ENCODE measurements around the gene MUL1.

Gene MUL1

DNA sequence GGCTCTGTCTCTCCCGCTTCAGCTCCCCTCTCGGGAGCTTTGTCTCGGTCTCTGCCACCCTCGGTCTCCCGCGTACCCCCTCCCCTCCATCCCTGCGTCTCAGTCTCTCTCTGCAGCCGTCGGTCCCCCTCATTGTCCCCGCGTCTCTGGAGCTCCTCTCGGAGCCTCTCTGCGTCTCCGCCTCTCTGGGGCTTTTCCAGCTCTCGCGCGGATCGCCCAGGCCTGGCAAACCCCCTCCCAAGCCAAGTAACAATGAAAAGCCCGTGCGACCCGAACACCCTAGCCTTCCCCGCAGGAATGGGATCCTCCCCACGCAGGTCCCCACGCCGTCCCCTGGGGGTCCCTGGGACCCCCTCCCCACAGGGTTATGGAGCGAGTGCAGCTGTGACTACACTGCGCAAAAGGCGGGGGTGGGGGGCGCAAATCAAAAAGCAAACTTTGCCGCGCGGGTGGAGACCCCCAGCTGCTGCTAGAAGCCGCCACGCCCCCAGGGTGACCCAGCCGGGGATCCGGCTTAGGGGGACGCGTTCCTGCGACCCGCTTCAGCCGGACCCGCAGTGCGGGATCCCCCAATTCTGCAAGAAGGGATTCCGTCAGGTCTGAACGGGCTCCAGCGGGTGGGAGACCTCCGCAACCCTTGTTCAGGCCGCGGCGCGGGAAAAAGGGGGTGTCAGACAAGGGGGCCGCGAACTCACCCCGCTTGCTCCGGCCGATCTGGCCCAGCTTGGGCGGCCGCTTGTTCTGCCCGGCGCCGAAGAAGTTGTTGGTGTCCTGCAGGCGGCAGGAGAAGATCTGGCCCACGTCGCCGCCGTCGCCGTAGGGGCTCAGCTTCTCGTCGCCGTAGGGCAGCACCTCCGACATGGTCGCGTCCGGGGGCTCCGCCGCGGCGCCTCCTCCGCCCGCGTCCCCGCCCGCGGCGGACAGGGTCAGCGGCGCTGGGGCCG is 23.2 kb downstream of the MUL1 start:
- DNase-seq = no peak

DNA sequence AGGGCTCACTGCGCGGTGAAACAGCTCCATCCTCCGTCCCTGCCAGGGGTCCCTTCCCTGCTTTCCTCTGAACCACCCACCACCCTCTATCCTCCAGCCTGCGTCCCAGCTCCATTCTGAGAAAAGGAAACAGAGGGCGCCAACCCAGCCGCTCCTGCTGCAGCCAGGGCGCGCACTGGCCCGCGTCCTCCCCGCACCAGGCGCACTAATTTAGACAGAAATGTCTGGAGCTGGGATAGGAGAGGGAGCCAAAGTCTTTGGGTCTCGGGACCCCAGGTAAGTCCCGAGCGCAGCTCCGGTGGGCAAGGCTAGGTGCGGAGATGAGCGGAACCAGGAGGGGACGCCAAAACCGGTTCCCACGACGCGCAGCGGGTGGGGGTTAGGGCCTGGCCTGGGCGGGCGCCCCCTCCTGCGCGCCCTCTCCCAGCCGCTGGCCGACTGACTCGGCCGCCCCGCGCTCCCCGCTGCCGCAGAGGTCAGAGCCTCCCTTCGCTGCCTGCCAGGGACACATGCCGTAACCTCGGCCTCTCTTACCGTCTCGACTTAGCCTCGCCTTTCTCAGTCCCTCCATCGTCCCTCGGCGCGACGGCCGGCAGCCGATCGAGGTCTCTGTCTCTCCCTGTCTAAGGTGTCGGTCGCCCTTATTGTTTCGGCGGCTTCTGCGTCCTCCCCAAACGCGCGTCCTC is 24.0 kb downstream of the MUL1 start:
- DNase-seq = no peak

DNA sequence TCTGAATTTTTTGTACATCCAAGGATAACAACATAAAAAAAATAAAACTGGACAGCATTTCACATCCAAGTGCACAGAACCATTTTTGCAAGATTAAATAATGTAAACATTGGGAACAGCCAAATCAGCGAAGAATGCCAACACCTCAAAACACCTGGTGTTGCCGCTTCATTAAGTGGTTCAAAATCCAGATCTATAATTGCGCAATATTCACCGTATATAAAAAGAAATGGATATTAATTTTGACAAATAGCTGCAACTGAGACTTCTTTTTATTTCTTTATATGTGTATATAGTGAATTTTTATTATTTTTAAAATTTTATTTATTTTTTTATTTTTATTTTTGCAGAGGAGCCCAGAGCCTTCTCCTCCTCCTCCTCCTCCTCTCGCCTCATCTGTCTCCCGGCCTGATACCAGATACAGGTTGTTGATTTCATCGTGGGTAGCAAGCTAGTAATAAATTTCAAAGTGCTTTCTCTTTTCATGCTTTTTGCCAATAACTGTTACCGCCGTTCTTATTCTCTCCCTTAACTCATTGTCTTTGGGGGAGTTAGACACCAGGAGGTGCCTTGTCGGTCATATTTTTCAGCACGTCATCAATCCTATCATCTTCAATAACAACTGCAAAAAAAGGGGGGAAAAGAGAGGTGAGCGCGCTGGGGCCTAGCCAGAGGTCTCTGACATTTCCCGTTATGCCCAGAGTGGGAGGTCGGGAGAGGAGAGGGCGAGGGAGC is 24.7 kb downstream of the MUL1 start:
- no peak for DNase-seq

DNA sequence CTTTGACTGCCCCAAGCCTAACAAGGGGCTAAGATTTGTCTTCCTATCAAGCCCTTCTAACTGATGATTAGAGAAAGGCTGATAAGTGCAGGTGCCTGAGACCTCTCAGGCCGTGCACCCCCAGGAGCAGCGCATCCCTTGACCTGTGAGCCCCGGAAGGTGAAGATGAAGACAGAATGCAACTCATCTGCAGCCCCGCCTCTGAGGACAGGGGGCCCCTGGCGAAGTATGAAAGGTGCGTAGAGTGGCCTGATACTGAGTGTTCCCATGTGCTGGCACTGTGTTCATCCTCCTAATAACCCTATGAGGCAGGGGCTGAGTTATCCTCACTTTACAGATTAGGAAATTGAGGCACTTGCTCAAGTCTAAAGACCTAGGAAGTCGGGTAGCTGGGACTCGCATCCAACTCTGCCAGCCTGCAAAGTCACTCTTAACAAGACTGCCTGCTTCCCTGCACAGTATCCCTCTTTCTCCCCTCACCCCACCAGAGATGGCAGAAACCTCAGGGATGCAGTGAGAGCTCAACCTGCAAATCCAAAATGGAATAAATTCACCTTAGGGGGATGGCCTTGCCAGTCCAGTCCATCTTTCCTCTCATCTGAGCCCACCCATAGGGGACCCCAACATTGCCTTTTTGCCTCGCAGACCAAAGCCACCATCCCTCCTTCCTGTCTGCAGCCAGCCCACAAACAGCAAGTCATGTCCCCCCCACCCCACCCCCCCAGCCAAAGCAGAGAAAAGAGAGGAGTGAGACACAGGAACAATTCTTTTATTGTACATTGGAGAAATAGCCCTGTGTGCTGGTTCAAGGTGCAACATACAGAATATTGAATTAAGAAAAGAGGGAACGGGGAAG is 26.1 kb downstream of the MUL1 start:
- DNase-seq = no peak

DNA sequence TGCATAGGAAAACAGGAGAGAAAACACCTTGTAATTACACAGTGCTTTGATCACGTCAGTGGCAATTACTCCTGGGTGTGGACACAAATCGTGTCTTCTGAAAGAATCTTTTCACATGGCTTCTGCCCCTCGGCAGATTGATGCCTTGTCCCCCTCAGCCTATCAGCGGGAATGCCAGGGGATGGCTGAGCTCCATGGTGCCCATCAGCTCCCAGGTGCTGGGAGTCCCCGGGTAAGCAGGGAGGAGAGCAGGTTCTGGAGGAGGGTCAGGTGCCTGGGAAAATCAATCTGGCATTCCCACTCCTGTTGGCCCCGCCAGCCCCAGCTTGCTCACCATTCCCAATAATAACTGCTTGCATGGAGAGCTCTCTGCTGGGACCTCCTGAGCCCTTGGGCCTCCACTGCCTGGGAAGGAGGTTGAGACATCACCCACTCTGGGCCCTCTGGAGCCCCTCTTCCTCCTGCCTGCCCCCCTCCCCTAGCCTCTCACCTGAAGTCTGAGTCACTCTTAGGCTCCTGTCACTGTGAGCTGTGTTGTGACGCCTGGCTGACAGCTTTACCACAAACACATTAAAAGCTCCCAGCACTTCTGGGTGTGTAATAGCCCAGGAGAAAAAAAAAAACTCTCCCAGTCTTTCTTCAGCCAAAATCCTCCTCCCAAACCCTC is 26.9 kb downstream of the MUL1 start:
- DNase-seq = no peak

DNA sequence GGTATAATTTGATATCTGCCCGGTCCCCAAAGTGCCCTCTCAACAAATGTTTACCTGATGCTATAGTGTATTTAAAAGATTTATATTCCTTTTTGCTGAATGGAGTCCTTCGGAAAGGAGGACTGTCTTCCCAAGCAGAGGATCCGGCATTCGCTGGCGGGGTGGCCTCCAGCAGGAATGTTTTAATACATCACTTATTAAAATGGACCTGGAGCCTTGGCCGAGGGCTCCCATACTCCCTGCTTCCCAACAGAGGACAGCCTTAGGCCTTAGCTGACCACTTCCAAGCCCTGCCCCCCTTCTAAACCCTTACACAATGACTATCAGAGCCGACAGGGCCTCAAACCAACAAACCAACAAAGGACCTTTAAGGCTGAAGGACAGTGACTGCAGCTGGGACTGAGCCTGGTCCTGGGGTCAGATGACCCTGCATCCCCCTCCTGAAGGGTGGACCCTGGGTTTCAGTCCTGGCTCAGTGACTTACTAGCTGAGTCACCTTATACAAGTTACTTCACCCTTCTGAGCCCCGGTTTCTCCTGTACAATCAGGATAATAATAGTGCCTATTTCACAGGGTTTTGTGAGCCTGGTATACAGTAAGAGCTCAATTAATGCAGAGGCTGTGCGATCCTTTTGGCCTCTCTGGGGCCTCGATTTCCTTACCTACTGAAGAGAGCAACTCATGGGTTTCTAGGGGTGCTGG is 27.6 kb downstream of the MUL1 start:
- DNase-seq = no peak

DNA sequence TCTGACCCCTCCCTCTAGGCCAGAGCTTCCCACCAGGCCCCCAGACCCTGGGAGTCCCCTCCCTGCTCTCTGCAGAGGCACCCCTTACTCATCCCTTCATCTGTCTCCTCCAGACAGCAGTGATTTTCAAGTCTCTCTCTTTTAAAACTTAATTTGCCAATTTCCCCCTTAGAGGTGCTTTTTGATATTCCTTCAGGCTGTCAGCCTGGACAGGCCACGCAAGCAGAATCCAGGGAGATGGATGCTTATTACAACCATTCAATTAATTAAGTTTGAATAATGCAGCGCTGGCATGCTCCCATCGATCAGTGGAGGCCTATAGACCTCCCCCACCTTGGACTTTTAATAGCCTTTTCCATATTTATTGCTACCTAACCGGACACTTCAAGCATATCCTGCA is 28.1 kb downstream of the MUL1 start:
- DNase-seq = no peak

DNA sequence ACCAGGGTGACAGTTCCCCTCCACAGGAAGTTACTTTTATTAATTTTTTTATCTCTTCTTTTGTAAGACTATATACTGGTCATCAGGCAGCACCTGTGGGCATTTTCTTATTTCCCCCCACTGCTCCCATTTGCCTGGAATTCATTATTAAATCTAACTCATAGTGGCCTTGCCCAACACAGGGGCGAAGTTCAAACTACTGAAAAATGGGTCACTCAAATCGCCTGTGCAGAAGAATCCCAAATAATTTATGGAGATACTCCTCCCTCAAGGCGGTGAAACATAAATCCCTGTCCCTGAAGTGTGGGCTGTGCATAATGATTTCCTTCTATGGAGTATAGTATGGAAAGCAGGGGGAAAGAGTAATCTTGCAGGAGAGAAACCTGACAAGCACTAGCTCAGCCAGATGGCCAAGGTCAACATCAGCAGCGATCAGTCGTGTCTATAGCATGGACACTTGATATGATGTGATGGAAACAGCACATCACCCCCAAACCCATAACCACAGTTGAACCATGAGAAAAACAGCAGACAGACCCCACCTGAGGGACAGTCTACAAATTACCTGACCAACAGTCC is 29.8 kb downstream of the MUL1 start:
- no peak for DNase-seq

DNA sequence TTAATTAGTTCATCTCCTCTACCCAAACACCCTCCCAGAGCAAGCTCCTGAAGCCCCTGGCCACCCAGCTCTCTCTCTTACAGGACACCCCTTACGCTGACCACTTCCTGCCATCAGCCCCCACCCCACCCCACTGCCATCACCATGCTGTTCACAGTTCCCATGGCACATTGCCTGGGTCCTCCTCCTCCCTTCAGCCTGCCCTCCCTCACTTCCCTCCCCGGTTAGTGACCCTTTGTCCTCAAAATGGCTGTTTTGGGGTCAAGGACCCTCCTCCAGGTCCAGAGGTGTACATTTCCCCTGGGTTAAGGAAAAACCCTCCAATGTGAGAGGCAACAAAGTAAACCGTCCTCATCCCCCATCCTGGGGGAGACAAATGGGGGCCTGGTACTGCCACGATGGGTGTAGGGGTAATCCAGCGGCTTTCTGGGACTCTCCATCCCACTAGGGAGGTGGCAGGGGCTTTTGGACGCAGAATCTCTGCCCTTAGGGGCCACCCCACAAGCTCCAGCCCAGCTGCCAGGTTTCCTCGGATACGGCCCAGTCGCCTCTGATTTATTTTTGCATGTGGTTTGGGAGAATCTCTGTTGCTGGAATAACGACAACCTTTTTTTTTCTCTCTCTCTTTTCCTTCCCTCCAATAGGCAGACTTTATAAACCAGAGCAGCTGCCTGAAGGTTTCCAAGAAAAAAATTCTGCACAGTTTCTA is 30.4 kb downstream of the MUL1 start:
- DNase-seq = no peak

DNA sequence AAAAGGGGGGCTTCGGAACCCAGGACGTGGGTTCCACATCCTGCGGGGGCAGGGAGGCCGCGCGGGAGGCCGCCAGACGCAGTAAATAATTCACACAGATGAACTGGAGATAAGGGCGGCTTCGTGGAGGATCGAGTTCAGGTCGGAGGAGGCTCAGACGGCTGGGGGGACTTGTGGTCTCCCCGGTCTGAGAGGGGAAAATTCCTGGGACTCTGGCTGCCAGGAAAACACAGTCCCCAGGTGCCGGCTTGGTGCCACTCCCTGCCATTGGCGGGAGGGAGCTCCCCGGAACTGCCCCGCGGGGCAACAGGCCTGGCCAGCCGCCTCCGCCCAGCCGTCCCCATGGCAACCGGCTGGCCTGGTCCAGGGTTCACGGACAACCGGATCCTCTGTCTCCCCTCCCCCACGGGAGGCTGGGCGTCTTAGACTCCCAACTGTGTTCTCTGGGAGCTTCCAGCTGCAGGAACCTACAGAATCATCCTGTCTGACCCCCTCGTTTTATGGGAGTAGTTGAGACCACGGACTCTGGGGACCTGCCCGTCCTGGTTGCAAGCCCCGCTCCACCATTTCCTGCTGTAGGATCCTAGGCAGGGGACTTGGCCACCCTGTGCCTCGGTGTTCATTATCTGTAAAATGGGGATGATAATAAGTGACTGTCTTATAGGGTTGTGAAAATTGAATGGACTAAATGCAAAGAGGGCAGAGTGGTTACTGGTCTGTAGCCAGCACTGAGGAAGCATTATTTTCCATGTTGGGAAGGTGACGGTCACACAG is 31.5 kb downstream of the MUL1 start:
- DNase-seq = no peak

DNA sequence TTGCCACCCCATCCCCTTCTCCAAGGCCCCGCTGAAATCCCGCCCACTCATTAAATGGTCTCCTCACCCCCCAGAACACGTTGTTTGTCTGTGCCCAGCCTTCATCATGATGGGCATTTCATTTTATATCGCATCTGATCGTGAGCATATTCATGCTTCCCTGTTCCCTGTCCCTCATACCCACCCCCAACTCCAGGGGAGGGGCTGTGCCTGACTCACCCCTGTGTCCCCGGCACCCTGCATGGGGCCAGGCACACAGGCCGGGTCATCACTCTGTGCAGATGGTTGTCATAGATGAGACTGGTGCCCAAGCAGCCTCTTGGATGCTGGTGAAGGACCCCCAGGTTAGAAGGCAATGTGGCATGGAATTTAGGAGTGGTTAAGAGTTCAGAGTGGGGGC is 33.0 kb downstream of the MUL1 start:
- no peak for DNase-seq

DNA sequence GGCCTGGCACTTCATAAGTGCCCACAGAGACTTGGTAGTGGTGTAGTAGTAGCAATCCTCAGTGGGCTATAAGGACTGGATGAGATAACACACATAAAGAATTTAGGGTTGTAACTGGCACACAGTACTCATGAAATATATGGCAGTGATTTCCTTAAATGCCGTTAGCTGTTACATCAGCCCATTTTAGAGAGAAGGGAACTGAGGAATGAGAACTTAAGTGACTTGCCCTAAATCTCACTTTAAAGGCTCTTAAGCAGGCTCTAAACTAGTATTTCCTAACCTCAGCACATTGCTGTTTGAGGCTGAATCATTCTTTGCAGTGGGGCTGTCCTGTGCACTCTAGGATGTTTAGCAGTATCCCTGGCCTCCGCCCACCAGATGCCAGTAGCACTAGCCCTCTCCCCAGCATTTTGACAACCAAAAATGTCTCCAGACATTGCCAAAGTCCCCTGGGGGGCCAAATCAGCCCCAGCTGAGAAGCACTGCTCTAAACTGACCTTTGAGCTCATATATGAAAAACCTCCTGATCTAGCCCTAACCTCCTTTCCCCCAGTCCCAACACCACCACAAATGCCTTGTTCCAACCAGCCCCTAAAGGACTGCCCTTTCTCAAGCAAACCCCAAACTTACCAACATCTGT is 33.5 kb downstream of the MUL1 start:
- no peak for DNase-seq

DNA sequence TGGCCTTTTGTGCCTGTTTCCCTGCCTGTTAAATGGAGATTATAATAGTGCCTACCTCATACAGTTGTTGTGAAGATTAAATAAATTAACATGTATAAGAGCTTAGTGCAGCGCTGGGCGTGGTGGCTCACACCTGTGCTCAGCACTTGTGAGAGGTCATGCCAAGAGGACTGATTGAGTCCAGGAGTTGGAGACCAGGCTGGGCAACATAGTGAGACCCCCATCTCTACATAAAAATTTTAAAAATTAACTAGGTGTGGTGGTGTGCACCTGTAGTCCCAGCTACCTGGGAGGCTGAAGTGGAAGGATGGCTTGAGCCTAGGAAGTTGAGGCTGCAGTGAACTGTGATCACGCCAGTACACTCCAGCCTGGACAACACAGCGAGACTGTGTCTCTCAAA is 34.1 kb downstream of the MUL1 start:
- no peak for DNase-seq

DNA sequence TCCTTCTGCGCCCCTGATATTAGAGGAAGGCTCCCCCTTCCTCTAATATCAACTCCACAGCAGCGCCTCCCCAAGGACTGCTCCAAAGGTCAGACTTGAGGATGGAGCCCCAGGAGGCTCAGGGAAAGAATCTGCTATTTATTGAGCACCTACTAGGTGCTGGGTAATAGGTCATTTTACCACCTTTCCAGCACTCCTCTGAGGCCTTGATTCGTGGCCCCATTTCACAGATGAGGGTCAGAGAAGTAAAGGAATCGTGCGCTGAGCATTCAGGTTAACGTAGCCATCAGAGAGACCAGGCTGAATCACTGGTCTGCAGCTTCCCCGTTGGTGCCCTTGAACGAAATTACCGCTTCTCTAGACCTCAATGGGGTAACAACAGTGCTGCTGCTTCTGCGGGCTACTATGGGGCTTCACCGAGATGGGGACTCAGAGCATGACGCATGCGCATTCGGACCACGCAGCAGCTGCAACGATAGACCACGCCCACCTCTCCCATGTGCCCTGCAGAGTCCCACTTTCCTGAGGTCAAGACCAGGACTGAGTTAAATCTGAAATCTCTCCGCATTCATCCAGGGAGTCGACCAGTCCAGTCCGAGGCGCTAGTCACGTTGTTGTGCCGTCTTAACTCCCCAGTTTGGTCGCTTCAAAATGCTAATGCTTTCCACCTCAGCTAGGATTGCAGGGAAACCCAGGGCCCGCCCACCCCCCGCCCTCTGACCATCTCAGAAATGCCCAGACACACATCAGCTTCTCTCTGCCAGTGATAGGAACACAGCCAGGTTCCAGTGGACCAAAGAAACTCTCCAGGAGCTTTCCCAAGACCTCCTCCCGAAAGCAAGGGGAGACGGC is 34.9 kb downstream of the MUL1 start:
- DNase-seq = no peak

DNA sequence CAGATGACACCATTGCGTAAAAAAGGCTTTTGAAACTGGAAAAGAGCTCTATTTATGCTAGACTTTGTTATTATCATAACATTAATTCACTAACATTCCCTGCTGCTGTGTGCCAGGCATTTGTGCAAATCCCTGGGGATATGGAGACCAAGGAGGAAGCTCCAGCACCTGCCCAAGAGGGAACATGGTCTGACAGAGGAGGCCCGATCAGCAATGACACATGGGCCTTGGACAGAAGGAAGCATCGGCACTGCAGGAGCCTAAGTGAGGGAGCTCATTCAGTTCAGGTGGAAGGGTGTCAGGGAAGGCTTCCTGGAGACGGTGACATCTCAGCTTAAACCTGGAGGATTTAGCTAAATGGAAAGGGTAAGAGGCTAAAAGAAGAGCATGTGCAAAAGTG is 35.8 kb downstream of the MUL1 start:
- DNase-seq = no peak

DNA sequence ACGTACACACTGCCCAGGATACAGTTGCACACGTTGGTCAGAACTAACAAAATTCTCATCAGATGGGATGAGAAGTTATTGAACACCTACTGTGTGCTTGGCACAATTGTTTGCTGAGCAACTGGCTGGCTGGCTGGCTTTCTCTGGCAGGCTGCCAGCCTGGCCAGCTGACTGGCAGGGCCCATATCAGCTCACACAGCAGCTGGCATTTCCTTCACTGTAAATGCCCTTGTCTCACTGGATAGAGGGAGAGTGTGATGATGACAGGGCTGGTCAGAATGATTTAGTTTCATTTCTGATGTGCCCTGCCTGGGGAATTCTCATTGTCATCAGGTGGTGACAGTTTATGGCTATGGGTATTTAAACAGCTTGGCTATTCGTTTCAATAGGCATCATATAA is 37.8 kb downstream of the MUL1 start:
- peak; percentile 29 for DNase-seq

DNA sequence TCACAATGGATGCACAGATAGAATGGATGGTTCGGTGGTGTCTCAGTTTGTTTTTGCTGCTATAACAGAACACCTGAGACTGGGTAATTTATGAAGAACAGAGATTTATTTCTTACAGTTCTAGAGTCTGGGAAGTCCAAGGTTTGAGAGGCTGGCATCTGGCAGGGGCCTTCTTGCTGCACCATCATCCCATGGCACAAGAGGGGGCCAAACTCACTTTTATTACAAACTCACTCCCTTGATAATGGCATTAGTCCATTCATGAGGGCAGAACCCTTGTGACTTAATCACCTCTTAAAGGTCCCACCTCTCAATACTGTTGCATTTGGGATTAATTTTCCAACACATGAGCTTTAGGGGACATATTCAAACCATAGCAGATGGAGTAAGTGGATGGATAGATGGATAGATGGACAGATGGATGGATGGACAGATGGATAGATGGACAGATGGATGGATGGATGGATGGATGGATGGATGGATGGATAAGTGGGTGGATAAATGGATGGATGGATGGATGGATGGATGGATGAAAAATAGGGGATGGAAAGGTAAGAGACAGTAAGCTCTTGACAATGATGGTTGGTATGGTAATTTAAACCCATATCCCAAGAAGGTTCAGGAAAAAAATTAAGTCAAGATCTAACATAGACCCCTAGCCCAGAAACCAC is 38.4 kb downstream of the MUL1 start:
- DNase-seq = no peak

DNA sequence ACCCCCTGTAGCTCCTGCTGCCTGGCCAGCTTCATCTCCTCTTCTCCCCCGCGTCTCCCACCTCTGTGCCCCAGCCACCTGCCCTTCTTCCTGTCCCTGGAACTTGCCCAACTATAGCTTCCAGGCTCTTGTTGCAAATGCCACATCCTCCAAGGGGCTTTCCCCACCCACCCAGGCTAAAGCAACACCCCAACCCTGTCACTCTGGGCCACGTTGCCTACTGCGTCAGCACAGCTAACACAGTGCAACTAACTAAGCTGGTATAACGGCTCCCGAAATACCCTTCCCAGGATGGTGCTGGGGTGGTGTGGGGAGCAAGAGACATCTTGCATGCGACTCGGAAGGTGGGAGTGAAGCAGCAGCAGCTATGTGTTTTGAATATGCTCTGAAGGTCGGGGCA is 41.7 kb downstream of the MUL1 start:
- DNase-seq = no peak

Data from DMS 273 treated with DMSO at 0.1 percent for 48 hours (cell line).